NCI-H187 (cell line): Measurements from ENCODE around the gene WDR82.

ENCODE experiments used
- DNase-seq, 2 experiments: peaks; one replicate each; lab custom pipeline; 2025; lab: John Stamatoyannopoulos, UW

WDR82 gene

GRCh38 chr3:52223449-52224408 lies 54.7 kb downstream of the WDR82 start:
- DNase-seq = no peak

GRCh38 chr3:52222319-52223221 lies 55.9 kb downstream of the WDR82 start:
- no peak for DNase-seq

- no peak for DNase-seq
Measured at GRCh38 chr3:52221563-52222318, 56.7 kb downstream of the WDR82 start.

GRCh38 chr3:52221141-52221562 lies 57.3 kb downstream of the WDR82 start:
- DNase-seq = no peak

GRCh38 chr3:52220380-52221026 lies 57.9 kb downstream of the WDR82 start:
- peak in 1 of 2 experiments; percentile 17 for DNase-seq

GRCh38 chr3:52218937-52219650 lies 59.4 kb downstream of the WDR82 start:
- no peak for DNase-seq

GRCh38 chr3:52218454-52218853 lies 60.0 kb downstream of the WDR82 start:
- DNase-seq = no peak

- DNase-seq = no peak
Measured at GRCh38 chr3:52218026-52218425, 60.4 kb downstream of the WDR82 start.

- no peak for DNase-seq
Measured at GRCh38 chr3:52217409-52217805, 61.0 kb downstream of the WDR82 start.

- DNase-seq = no peak
Measured at GRCh38 chr3:52216585-52217408, 61.7 kb downstream of the WDR82 start.

GRCh38 chr3:52215351-52215750 lies 63.1 kb downstream of the WDR82 start:
- no peak for DNase-seq

GRCh38 chr3:52213901-52214300 lies 64.5 kb downstream of the WDR82 start:
- no peak for DNase-seq

- no peak for DNase-seq
Measured at GRCh38 chr3:52213005-52213404, 65.4 kb downstream of the WDR82 start.

- no peak for DNase-seq
Measured at GRCh38 chr3:52211268-52211891, 67.1 kb downstream of the WDR82 start.

GRCh38 chr3:52210550-52211046 lies 67.9 kb downstream of the WDR82 start:
- DNase-seq = no peak

GRCh38 chr3:52210037-52210436 lies 68.4 kb downstream of the WDR82 start:
- DNase-seq = no peak

GRCh38 chr3:52208556-52208955 lies 69.9 kb downstream of the WDR82 start:
- DNase-seq = no peak

- no peak for DNase-seq
Measured at GRCh38 chr3:52205727-52206372, 72.6 kb downstream of the WDR82 start.
